Measurements from ENCODE around the gene GPR42. TPM values are rescaled to one million over a fixed set of nuclear protein-coding genes. Genes with fewer than 3 reads are reported as not detected.

The GPR42 gene
- total and polyA plus RNA-seq, 2 of the 4 experiments (the other 2 are of a cell fraction), result not detected

GRCh38 chr19:35347930-35348298 is 23.0 kb upstream of the GPR42 start (continued):
- no peak for TF ChIP-seq CTCF (conservative IDR thresholded peaks at IDR 0.05; ENCODE audit: low read depth, low read length)
- TF ChIP-seq RCOR1 (IDR thresholded peaks at IDR 0.05; ENCODE audit: insufficient replicate concordance, low read length), result no peak

GRCh38 chr19:35348911-35349611 is 21.8 kb upstream of the GPR42 start:
- no peak overlapping the region for H3K23ac ChIP-seq (ENCODE audit: low read depth, low read length)
- ChIA-PET POLR2A (ENCODE audit: unreplicated experiment) (no interaction called here), CTCF (interaction anchor here (1.0 kb wide), 1 partner anchor 119 kb away, joined by 3 read pairs; no protein-coding TSS in a partner anchor)
- H3K27ac ChIP-seq (ENCODE audit: insufficient read depth, low read length), result no peak overlapping the region
- H3K14ac ChIP-seq (replicated peaks; ENCODE audit: low read depth, low read length), result no peak overlapping the region
- no peak overlapping the region for H3K4me3 ChIP-seq (ENCODE audit: insufficient read depth, low read depth, low read length)
- H3K18ac ChIP-seq (ENCODE audit: low read depth, low read length), result no peak overlapping the region
- no peak overlapping the region for H4K91ac ChIP-seq (ENCODE audit: insufficient read depth, low read depth, low read length)
- WGBS, 2 experiments (ENCODE audit: extremely low coverage in 2 of 2, insufficient read length in 1 of 2), result 81% methylated on average over 10 of the region's 18 CpGs; no CpG with 5 or more reads in 1 of the 2 experiments
- H3K9ac ChIP-seq (ENCODE audit: low read depth, low read length), result no peak overlapping the region
- no peak overlapping the region for H2AK9ac ChIP-seq (replicated peaks; ENCODE audit: low read depth, low read length, poor library complexity)
- H4K5ac ChIP-seq (ENCODE audit: low read depth, low read length), result no peak overlapping the region
- in situ Hi-C loops (cut with MboI; ENCODE audit: low sequenced_read_pairs), result loop anchor here (25.0 kb wide), 1 partner anchor 238 kb away; the partner anchor contains the start of gene PMIS2
- no TSS peak for BruUV-seq (replicated peaks)
- H3K4me1 ChIP-seq (ENCODE audit: control insufficient read depth, insufficient read depth, low read length), result no peaks in the 10 kb centered on the region
- H2BK15ac ChIP-seq (ENCODE audit: low read depth, low read length), result no peak overlapping the region
- ATAC-seq (ENCODE audit: low read depth) (no peak), DNase-seq (no peak)
- no peak overlapping the region for H4K8ac ChIP-seq (ENCODE audit: low read depth in 2 of 2, low read length in 2 of 2)
- TF ChIP-seq RCOR1 (IDR thresholded peaks at IDR 0.05; ENCODE audit: insufficient replicate concordance, low read length) (no peak), FOS (IDR thresholded peaks at IDR 0.05; ENCODE audit: low read depth, low read length) (no peak), MAFK (IDR thresholded peaks at IDR 0.05; ENCODE audit: low read depth, low read length) (no peak), BHLHE40 (IDR thresholded peaks at IDR 0.05; ENCODE audit: low read depth, low read length) (no peak), MAZ (IDR thresholded peaks at IDR 0.05; ENCODE audit: borderline replicate concordance, low read depth, low read length) (no peak)
- no peak overlapping the region for H3K4me2 ChIP-seq (ENCODE audit: low read depth, low read length)
- no peaks in the 10 kb centered on the region for H3K79me1 ChIP-seq (ENCODE audit: low read depth in 1 of 2, low read length in 2 of 2)
- H4K20me1 ChIP-seq (ENCODE audit: insufficient read depth, low read length), result no peaks in the 10 kb centered on the region
- H3K36me3 ChIP-seq (ENCODE audit: control insufficient read depth, insufficient read depth, low read length), result no peaks in the 10 kb centered on the region
- no peak overlapping the region for H2AK5ac ChIP-seq (ENCODE audit: low read depth, low read length)
- H3K9me3 ChIP-seq (ENCODE audit: control insufficient read depth, insufficient read depth, low read length), result no peaks in the 10 kb centered on the region
- H3K56ac ChIP-seq (ENCODE audit: extremely low read depth, insufficient read depth, low read length), result no peak overlapping the region
- no peak overlapping the region for H3K4ac ChIP-seq (ENCODE audit: low read depth, low read length)
- peaks cover 13% of the 10 kb centered on the region for H3K27me3 ChIP-seq (ENCODE audit: control insufficient read depth, insufficient read depth, low read length)
- no peak overlapping the region for H2AFZ ChIP-seq (replicated peaks; ENCODE audit: low read length, poor library complexity)
- intact Hi-C loops (cut with micrococcal nuclease), result no loop called here
- no peak overlapping the region for H2BK20ac ChIP-seq (ENCODE audit: low read depth, low read length)
- no peak overlapping the region for H2BK120ac ChIP-seq (ENCODE audit: low read depth, low read length)
- no peaks in the 10 kb centered on the region for H3K9me1 ChIP-seq (ENCODE audit: insufficient read depth, low read length)
- H2BK5ac ChIP-seq (ENCODE audit: low read depth, low read length, poor library complexity, severe bottlenecking), result no peak overlapping the region
- dilution Hi-C loops (cut with HindIII; ENCODE audit: low sequenced_read_pairs, unreplicated experiment), result no loop called here
